Transverse colon (tissue), 4 donors: ENCODE results near the gene SREBF2. TPM values are rescaled to one million over a fixed set of nuclear protein-coding genes. Genes with fewer than 3 reads are reported as not detected.
A peak's percentile ranks its signal among the peaks of the same experiment; 100 is the strongest.

Source experiments
- DNase-seq: peaks from one replicate; pipeline ENCODE4 v3.0.0-alpha.2; 2019
- H3K27ac ChIP-seq, 4 donors: fragments of 200-600 bp; sonication (generic); 2 replicates each; pipeline ENCODE4 v1.5.1; 2016 to 2018; ENCODE audit warnings: inconsistent platforms in 4 of 4
- H3K27me3 ChIP-seq: fragments of 200-600 bp; sonication (generic); 2 replicates; pipeline ENCODE4 v1.5.1; 2017; ENCODE audit warnings: inconsistent platforms
- H3K36me3 ChIP-seq, 4 donors: fragments of 200-600 bp; sonication (generic); 2 replicates each; pipeline ENCODE4 v1.5.1; 2017 to 2019; ENCODE audit warnings: inconsistent platforms in 4 of 4
- H3K4me1 ChIP-seq, 4 donors: fragments of 200-600 bp; sonication (generic); 2 replicates each; pipeline ENCODE4 v1.5.1; 2017 to 2020; ENCODE audit warnings: inconsistent platforms in 4 of 4
- H3K4me3 ChIP-seq, 4 donors: fragments of 200-600 bp; sonication (generic); 1 replicate in 1 of 4; 2 replicates in 3 of 4; pipeline versions ENCODE4 v1.5.1 to v1.6.1; 2017 to 2019; ENCODE audit warnings: inconsistent platforms in 4 of 4
- H3K9me3 ChIP-seq, 2 donors: fragments of 200-600 bp; sonication (generic); 2 replicates each; pipeline ENCODE4 v1.5.1; 2017 to 2019; ENCODE audit warnings: inconsistent platforms in 2 of 2
- CTCF ChIP-seq, 5 experiments: fragments of 200-600 bp in 3 of 5; fragments of 450-650 bp in 2 of 5; sonication (generic) in 3 of 5; IDR thresholded peaks; 1 replicate in 2 of 5; 2 replicates in 3 of 5; pipeline ENCODE4 v1.5.1; 2016 to 2017; ENCODE audit warnings: antibody characterized with exemption in 5 of 5, inconsistent platforms in 3 of 5, mild to moderate bottlenecking in 2 of 5, moderate library complexity in 1 of 5
- EP300 ChIP-seq: sonication (generic); formaldehyde crosslinking; IDR thresholded peaks from one replicate; pipeline ENCODE4 v1.6.1; 2017; ENCODE audit warnings: antibody characterized with exemption, low read depth
- POLR2A ChIP-seq: fragments of 450-650 bp; IDR thresholded peaks from one replicate; pipeline ENCODE4 v1.6.1; 2016; ENCODE audit warnings: antibody characterized with exemption, mild to moderate bottlenecking, moderate library complexity
- POLR2AphosphoS5 ChIP-seq, 3 donors: sonication (generic); formaldehyde crosslinking; IDR thresholded peaks; one replicate each; pipeline ENCODE4 v1.6.1; 2016; ENCODE audit warnings: antibody characterized with exemption in 3 of 3
- WGBS, 2 donors: methylation state at CpG; one replicate each; pipeline ENCODE4 v1.1.5; 2018; ENCODE audit warnings: low coverage in 1 of 2; 5-methylcytosine and 5-hydroxymethylcytosine counted together
- in situ Hi-C, 4 donors: fragments of 200-750 bp; cut with MboI; loops; one replicate each; pipeline versions ENCODE4 v1.15.0 to v1.15.1; 2017; ENCODE audit warnings: low sequenced_read_pairs in 3 of 4, low pct_ligation_motif_present in 1 of 4, low pct_unique_long_range_greater_than_20kb in 1 of 4
- intact Hi-C: fragments of 100-400 bp; cut with DNase I; formaldehyde crosslinking; loops from one replicate; pipeline ENCODE4 v1.15.1; 2023; ENCODE audit warnings: low total_unique reads
- total RNA-seq, 4 donors: library from RNA; depleted of rRNA; stranded (reverse); fragments of >200 nt; gene quantifications; one replicate each; pipeline ENCODE4 v1.1.0, GENCODE V29; 2016

Gene SREBF2
- total RNA-seq, 4 donors from 2014 or later: 156 to 252 (median 166) TPM

- peak; percentile 82 for DNase-seq
- 5% methylated on average over 62 of the region's 62 CpGs; no CpG with 5 or more reads in 1 of the 2 donors for WGBS, 2 donors
- peaks cover 71% of the 10 kb centered on the region for H3K27me3 ChIP-seq
These were observed 86.7 kb downstream of the SREBF2 start for GRCh38 chr22:41919357-41920224.

GRCh38 chr22:41920271-41920976 is 87.5 kb downstream of the SREBF2 start:
- Histone ChIP-seq H3K4me3 (peak overlapping the region in 3 of 4 donors; percentile 41 to 58 (median 42)), H3K36me3 (no peaks in the 10 kb centered on the region), H3K27me3 (peaks cover 69% of the 10 kb centered on the region), H3K9me3 (no peaks in the 10 kb centered on the region), H3K4me1 (peaks cover 9 to 30% (median 21%) of the 10 kb centered on the region in 4 donors), H3K27ac (peak overlapping the region; percentile 51 to 64 (median 56))
- in situ Hi-C loops: no loop called here
- WGBS, 2 donors: 48% methylated on average over 21 of the region's 21 CpGs; no CpG with 5 or more reads in 1 of the 2 donors
- intact Hi-C loops: no loop called here
- TF ChIP-seq POLR2A: no peak
- no peak for TF ChIP-seq CTCF (IDR thresholded peaks at IDR 0.05)
- no peak for TF ChIP-seq EP300
- no peak for TF ChIP-seq POLR2AphosphoS5 (IDR thresholded peaks at IDR 0.05)
- peak; percentile 44 for DNase-seq

More at GRCh38 chr22:41919357-41920224, 86.7 kb downstream of the SREBF2 start:
- intact Hi-C loops: loop anchor here (5.0 kb wide), 1 partner anchor 37 kb away; no protein-coding TSS in a partner anchor
- TF ChIP-seq EP300: no peak
- TF ChIP-seq POLR2AphosphoS5 (IDR thresholded peaks at IDR 0.05): no peak
- no peak for TF ChIP-seq POLR2A
- no peak for TF ChIP-seq CTCF (IDR thresholded peaks at IDR 0.05)
- Histone ChIP-seq H3K4me3 (peak overlapping the region; percentile 34 to 58 (median 42)), H3K9me3 (no peaks in the 10 kb centered on the region), H3K4me1 (peaks cover 9 to 36% (median 29%) of the 10 kb centered on the region in 4 donors), H3K27ac (peak overlapping the region; percentile 51 to 64 (median 56)), H3K36me3 (no peaks in the 10 kb centered on the region)
- in situ Hi-C loops: no loop called here

GRCh38 chr22:41922328-41922727 is 89.4 kb downstream of the SREBF2 start:
- no peak overlapping the region for H3K27ac ChIP-seq
- in situ Hi-C loops: no loop called here
- H3K4me1 ChIP-seq: peaks cover 9 to 40% (median 32%) of the 10 kb centered on the region in 4 donors
- WGBS, 2 donors: 75 to 83% methylated on average over 2 to 5 of the region's 5 CpGs
- H3K4me3 ChIP-seq: no peak overlapping the region
- H3K27me3 ChIP-seq: peaks cover 69% of the 10 kb centered on the region
- H3K9me3 ChIP-seq: no peaks in the 10 kb centered on the region
- no peaks in the 10 kb centered on the region for H3K36me3 ChIP-seq
- no peak for TF ChIP-seq EP300
- no peak for DNase-seq
- intact Hi-C loops: no loop called here

- Histone ChIP-seq H3K27ac (no peak overlapping the region), H3K4me3 (no peak overlapping the region), H3K27me3 (peaks cover 68% of the 10 kb centered on the region), H3K4me1 (peaks cover 9 to 37% (median 28%) of the 10 kb centered on the region in 4 donors), H3K36me3 (no peaks in the 10 kb centered on the region), H3K9me3 (no peaks in the 10 kb centered on the region)
- intact Hi-C loops (no loop called here), in situ Hi-C loops (no loop called here)
- DNase-seq: no peak
- 85% methylated on average over 4 of the region's 4 CpGs; no CpG with 5 or more reads in 1 of the 2 donors for WGBS, 2 donors
- TF ChIP-seq POLR2A (no peak), CTCF (IDR thresholded peaks at IDR 0.05) (no peak), POLR2AphosphoS5 (IDR thresholded peaks at IDR 0.05) (no peak), EP300 (no peak)
These were observed 90.2 kb downstream of the SREBF2 start for GRCh38 chr22:41922940-41923594.
